K562 (cell line): Measurements from ENCODE around the gene DUSP5. TPM values are rescaled to one million over a fixed set of nuclear protein-coding genes. Genes with fewer than 3 reads are reported as not detected.

Experiments
- BRF2 ChIP-seq: IDR thresholded peaks from 3 replicates; pipeline ENCODE4 v1.6.1; 2011; ENCODE audit warnings: borderline replicate concordance, mild to moderate bottlenecking; ENCODE audit not compliant: insufficient read length, insufficient read depth
- C11orf30 ChIP-seq: fragments of 450-650 bp; IDR thresholded peaks from 2 replicates; pipeline ENCODE4 v1.6.1; 2016; ENCODE audit warnings: low read depth, mild to moderate bottlenecking
- CEBPG ChIP-seq, 3 experiments: fragments of 200-800 bp in 1 of 3; sonication (Bioruptor generic) in 1 of 3; sonication (generic) in 1 of 3; formaldehyde crosslinking in 1 of 3; IDR thresholded peaks in 2 of 3; conservative IDR thresholded peaks in 1 of 3; 2 replicates each; pipeline versions ENCODE4 v1.6.1 to v1.8.0; 2016 to 2022; ENCODE audit warnings: missing compliant biosample characterization in 2 of 3, missing genetic modification characterization in 2 of 3, mild to moderate bottlenecking in 1 of 3, missing genetic modification reagents in 1 of 3
- DPF2 ChIP-seq: fragments of 450-650 bp; IDR thresholded peaks from 2 replicates; pipeline ENCODE4 v1.6.1; 2016
- FOXJ3 ChIP-seq: sonication (generic); formaldehyde crosslinking; IDR thresholded peaks from 2 replicates; pipeline ENCODE4 v1.4.0; 2020; ENCODE audit warnings: mild to moderate bottlenecking, missing genetic modification reagents
- HCFC1 ChIP-seq: IDR thresholded peaks from 2 replicates; pipeline ENCODE4 v1.6.1; 2012; ENCODE audit warnings: low read depth, low read length, improper control_type of control experiment
- HDAC6 ChIP-seq: IDR thresholded peaks from 2 replicates; pipeline ENCODE4 v1.6.1; 2012; ENCODE audit warnings: low read depth, mild to moderate bottlenecking, control low read depth, inconsistent platforms, low read length, moderate library complexity
- KLF10 ChIP-seq: fragments of 250-450 bp; sonication (Bioruptor Pico); IDR thresholded peaks from 2 replicates; pipeline ENCODE4 v1.6.1; 2021; ENCODE audit warnings: matching md5 sums
- MXD1 ChIP-seq: fragments of 250-450 bp; sonication (Bioruptor Pico); IDR thresholded peaks from 2 replicates; pipeline ENCODE4 v1.8.0; 2021; ENCODE audit warnings: borderline replicate concordance, mild to moderate bottlenecking, moderate library complexity; ENCODE audit not compliant: poor library complexity, severe bottlenecking
- NR3C1 ChIP-seq: sonication (generic); formaldehyde crosslinking; IDR thresholded peaks from 2 replicates; pipeline ENCODE4 v1.8.1; 2022; ENCODE audit warnings: missing genetic modification reagents
- PRDM10 ChIP-seq: fragments of 450-650 bp; IDR thresholded peaks from 2 replicates; pipeline ENCODE4 v1.6.1; 2018; ENCODE audit not compliant: partially characterized antibody
- RBBP5 ChIP-seq: fragments of 200-600 bp; sonication (generic); IDR thresholded peaks from 2 replicates; pipeline ENCODE4 v1.6.1; 2012; ENCODE audit warnings: borderline replicate concordance, mild to moderate bottlenecking, low read length, control low read depth, inconsistent platforms; ENCODE audit not compliant: insufficient read depth, poor library complexity, severe bottlenecking
- STAG1 ChIP-seq: sonication (generic); formaldehyde crosslinking; IDR thresholded peaks from 2 replicates; pipeline ENCODE4 v1.5.0; 2020; ENCODE audit warnings: missing genetic modification reagents, borderline replicate concordance
- TCF7 ChIP-seq: sonication (generic); IDR thresholded peaks from 2 replicates; pipeline ENCODE4 v1.6.1; 2016; ENCODE audit warnings: antibody characterized with exemption, borderline replicate concordance
- THAP7 ChIP-seq: fragments of 250-450 bp; sonication (Bioruptor Pico); IDR thresholded peaks from 2 replicates; pipeline ENCODE4 v1.5.0; 2021
- TRIM28 ChIP-seq: fragments of 450-650 bp; IDR thresholded peaks from 2 replicates; pipeline ENCODE4 v1.6.1; 2017
- ZBTB17 ChIP-seq: fragments of 450-650 bp; formaldehyde crosslinking; IDR thresholded peaks from 2 replicates; pipeline ENCODE4 v1.4.0; 2020; ENCODE audit warnings: mild to moderate bottlenecking
- ZFX ChIP-seq: sonication (generic); formaldehyde crosslinking; IDR thresholded peaks from 2 replicates; pipeline ENCODE4 v1.8.0; 2022; ENCODE audit warnings: mild to moderate bottlenecking, missing genetic modification reagents, moderate library complexity
- ZNF263 ChIP-seq: sonication (generic); formaldehyde crosslinking; IDR thresholded peaks from 2 replicates; pipeline ENCODE4 v1.8.0; 2022; ENCODE audit warnings: mild to moderate bottlenecking, missing genetic modification reagents, borderline replicate concordance
- ZNF584 ChIP-seq: fragments of 200-800 bp; sonication (Bioruptor generic); IDR thresholded peaks from 2 replicates; pipeline ENCODE4 v1.6.1; 2016; ENCODE audit warnings: low read depth, mild to moderate bottlenecking, missing genetic modification characterization, missing compliant biosample characterization
- ZNF79 ChIP-seq: fragments of 250-450 bp; sonication (Bioruptor Pico); IDR thresholded peaks from 2 replicates; pipeline ENCODE4 v1.4.0; 2020; ENCODE audit warnings: low read depth, mild to moderate bottlenecking, moderate library complexity
- polyA plus RNA-seq, 8 experiments: library from polyadenylated mRNA; depleted of rRNA in 4 of 8; stranded (reverse) in 5 of 8; unstranded in 3 of 8; fragments of >200 nt; fragmentation: Nextera tagmentation in 2 of 8; fragmentation: Illumina TruSeq in 1 of 8; extraction: Ambion mirVana in 2 of 8; extraction: Trizol in 1 of 8; gene quantifications; 2 replicates each; pipeline versions ENCODE4 v1.2.1 to v1.2.3, GENCODE V29; 2011 to 2014; ENCODE audit warnings: inconsistent platforms in 1 of 8, missing spikeins in 1 of 8
- total RNA-seq, 7 experiments: library from RNA; depleted of rRNA in 6 of 7; stranded (reverse); fragments of >200 nt in 6 of 7; fragmentation: Illumina TruSeq in 2 of 7; extraction: Trizol in 2 of 7; gene quantifications; 2 replicates each; pipeline versions ENCODE4 v1.2.1 to v1.2.3, GENCODE V29; 2011 to 2021; ENCODE audit warnings: low replicate concordance in 1 of 7

Gene DUSP5
- total and polyA plus RNA-seq, 9 of the 15 experiments (the other 6 are each of a cell fraction or from before 2014, with no cell fraction given), result 0.49 to 3.4 (median 2.0) TPM

GRCh38 chr10:110501142-110501937 lies 3.6 kb downstream of the DUSP5 start (continued):
- no peak for TF ChIP-seq MXD1
- no peak for TF ChIP-seq THAP7
- no peak for TF ChIP-seq ZFX (CRISPR knock-in tag)
- no peak for TF ChIP-seq ZBTB17 (CRISPR knock-in tag)
- TF ChIP-seq NR3C1 (CRISPR knock-in tag), result no peak
- TF ChIP-seq HCFC1, result no peak
- TF ChIP-seq STAG1 (CRISPR knock-in tag), result no peak
- TF ChIP-seq HDAC6, result no peak
- peak; percentile 59; the same call in 1 of the 2 replicates for TF ChIP-seq ZNF263 (CRISPR knock-in tag)
- peak; percentile 27 for TF ChIP-seq PRDM10
- TF ChIP-seq KLF10, result no peak
- peak; percentile 34 for TF ChIP-seq RBBP5
- no peak for TF ChIP-seq ZNF584 (CRISPR knock-in tag)
- no peak for TF ChIP-seq ZNF79
- TF ChIP-seq FOXJ3 (CRISPR knock-in tag), result no peak
- no peak for TF ChIP-seq BRF2
- TF ChIP-seq C11orf30, result no peak
- TF ChIP-seq TCF7, result no peak
- no peak for TF ChIP-seq TRIM28
- TF ChIP-seq DPF2, result peak; percentile 89
- TF ChIP-seq CEBPG (CRISPR knock-in tag; IDR thresholded peaks at IDR 0.05), result no peak
- no peak for TF ChIP-seq CEBPG (tag; conservative IDR thresholded peaks at IDR 0.05 in 1 of 2, IDR thresholded peaks at IDR 0.05 in 1 of 2)
